ENCODE data around the gene ZNRF2. TPM values are rescaled to one million over a fixed set of nuclear protein-coding genes. Genes with fewer than 3 reads are reported as not detected.

The ZNRF2 gene
- total and polyA plus RNA-seq, 2 of the 13 experiments (the other 11 are each of a cell fraction or from before 2014, with no cell fraction given): 3.5 to 7.7 TPM

DNA sequence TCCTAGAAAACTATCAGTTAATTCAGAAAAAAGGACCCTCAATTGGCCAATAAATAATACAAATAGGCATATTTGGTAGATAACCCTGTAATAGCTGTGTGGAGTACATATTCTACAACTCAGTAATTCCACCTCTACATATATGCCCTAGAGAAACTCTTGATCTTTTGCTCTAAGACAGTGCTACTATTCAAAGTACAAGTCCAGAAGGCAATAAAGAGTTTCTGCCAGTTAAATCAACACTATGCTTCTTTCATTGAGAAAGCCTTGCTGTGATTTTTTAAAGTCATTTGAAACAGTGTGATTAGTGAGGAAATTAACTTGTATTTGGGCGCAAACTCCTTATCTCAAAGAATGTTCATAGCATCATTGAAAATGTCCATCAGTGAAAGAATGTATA lies 75.6 kb downstream of the ZNRF2 start:
- ChIA-PET POLR2A (no interaction called here), CTCF (ENCODE audit: low intra/inter-chr PET ratio, low total read pairs) (no interaction called here)
- no peak for DNase-seq (ENCODE audit: low spot score)
- H3K9me3 ChIP-seq (ENCODE audit: low read length): no peaks in the 10 kb centered on the region
- in situ Hi-C loops (cut with HindIII; ENCODE audit: extremely low pct_ligation_motif_present, low pct_unique_long_range_greater_than_20kb): no loop called here
- ATAC-seq: no peak
- H3K9ac ChIP-seq (ENCODE audit: insufficient read depth, low read depth, low read length): no peak overlapping the region
- H3K79me2 ChIP-seq (ENCODE audit: insufficient read depth, low read length): no peaks in the 10 kb centered on the region
- H3K4me1 ChIP-seq (ENCODE audit: insufficient read depth, low read length): no peaks in the 10 kb centered on the region
- peaks cover 3 to 17% of the 10 kb centered on the region in 2 experiments; a peak in 2 of 5 replicates for H3K36me3 ChIP-seq (replicated peaks in 1 of 2; ENCODE audit: control insufficient read depth in 1 of 2, insufficient read depth in 2 of 2, low read length in 2 of 2)
- WGBS (ENCODE audit: low lambda C conversion rate): 100% methylated on average over 1 of the region's 1 CpG
- no peaks in the 10 kb centered on the region for H3K27me3 ChIP-seq (ENCODE audit: control insufficient read depth in 1 of 2, insufficient read depth in 2 of 2, low read length in 2 of 2)
- no peak for FAIRE-seq
- no peak overlapping the region for H3K4me3 ChIP-seq (replicated peaks in 1 of 3; ENCODE audit: insufficient read depth in 1 of 3, low read depth in 2 of 3, low read length in 3 of 3)
- no peak overlapping the region for H3K27ac ChIP-seq (ENCODE audit: extremely low read length, insufficient read depth, low read length)
- H2AFZ ChIP-seq (ENCODE audit: low read length): no peak overlapping the region
- H4K20me1 ChIP-seq (ENCODE audit: insufficient read depth, low read length): no peaks in the 10 kb centered on the region
- H3K4me2 ChIP-seq (ENCODE audit: low read depth, low read length): no peak overlapping the region
- no TSS peak for BruUV-seq (replicated peaks)
- intact Hi-C loops (cut with micrococcal nuclease; ENCODE audit: unreplicated experiment): no loop called here
- no peak for TF ChIP-seq DNMT3B (CRISPR knock-in tag; conservative IDR thresholded peaks at IDR 0.05)
- TF ChIP-seq SOX5 (CRISPR knock-in tag; IDR thresholded peaks at IDR 0.05; ENCODE audit: borderline replicate concordance): no peak
- TF ChIP-seq HOXA7 (CRISPR knock-in tag; IDR thresholded peaks at IDR 0.05): no peak
- no peak for TF ChIP-seq ZNF335 (CRISPR knock-in tag; IDR thresholded peaks at IDR 0.05)
- TF ChIP-seq ZNF260 (CRISPR knock-in tag; IDR thresholded peaks at IDR 0.05; ENCODE audit: borderline replicate concordance, low read depth): no peak
- no peak for TF ChIP-seq RXRA (CRISPR knock-in tag; IDR thresholded peaks at IDR 0.05)
- TF ChIP-seq, protein P1, sequence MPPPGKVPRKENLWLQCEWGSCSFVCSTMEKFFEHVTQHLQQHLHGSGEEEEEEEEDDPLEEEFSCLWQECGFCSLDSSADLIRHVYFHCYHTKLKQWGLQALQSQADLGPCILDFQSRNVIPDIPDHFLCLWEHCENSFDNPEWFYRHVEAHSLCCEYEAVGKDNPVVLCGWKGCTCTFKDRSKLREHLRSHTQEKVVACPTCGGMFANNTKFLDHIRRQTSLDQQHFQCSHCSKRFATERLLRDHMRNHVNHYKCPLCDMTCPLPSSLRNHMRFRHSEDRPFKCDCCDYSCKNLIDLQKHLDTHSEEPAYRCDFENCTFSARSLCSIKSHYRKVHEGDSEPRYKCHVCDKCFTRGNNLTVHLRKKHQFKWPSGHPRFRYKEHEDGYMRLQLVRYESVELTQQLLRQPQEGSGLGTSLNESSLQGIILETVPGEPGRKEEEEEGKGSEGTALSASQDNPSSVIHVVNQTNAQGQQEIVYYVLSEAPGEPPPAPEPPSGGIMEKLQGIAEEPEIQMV (CRISPR knock-in tag; IDR thresholded peaks at IDR 0.05; ENCODE audit: low read depth): no peak
- TF ChIP-seq ZNF430 (CRISPR knock-in tag; IDR thresholded peaks at IDR 0.05): no peak
- TF ChIP-seq, protein P2, sequence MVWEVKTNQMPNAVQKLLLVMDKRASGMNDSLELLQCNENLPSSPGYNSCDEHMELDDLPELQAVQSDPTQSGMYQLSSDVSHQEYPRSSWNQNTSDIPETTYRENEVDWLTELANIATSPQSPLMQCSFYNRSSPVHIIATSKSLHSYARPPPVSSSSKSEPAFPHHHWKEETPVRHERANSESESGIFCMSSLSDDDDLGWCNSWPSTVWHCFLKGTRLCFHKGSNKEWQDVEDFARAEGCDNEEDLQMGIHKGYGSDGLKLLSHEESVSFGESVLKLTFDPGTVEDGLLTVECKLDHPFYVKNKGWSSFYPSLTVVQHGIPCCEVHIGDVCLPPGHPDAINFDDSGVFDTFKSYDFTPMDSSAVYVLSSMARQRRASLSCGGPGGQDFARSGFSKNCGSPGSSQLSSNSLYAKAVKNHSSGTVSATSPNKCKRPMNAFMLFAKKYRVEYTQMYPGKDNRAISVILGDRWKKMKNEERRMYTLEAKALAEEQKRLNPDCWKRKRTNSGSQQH (CRISPR knock-in tag; IDR thresholded peaks at IDR 0.05; ENCODE audit: low read depth): no peak
- TF ChIP-seq, protein P3, sequence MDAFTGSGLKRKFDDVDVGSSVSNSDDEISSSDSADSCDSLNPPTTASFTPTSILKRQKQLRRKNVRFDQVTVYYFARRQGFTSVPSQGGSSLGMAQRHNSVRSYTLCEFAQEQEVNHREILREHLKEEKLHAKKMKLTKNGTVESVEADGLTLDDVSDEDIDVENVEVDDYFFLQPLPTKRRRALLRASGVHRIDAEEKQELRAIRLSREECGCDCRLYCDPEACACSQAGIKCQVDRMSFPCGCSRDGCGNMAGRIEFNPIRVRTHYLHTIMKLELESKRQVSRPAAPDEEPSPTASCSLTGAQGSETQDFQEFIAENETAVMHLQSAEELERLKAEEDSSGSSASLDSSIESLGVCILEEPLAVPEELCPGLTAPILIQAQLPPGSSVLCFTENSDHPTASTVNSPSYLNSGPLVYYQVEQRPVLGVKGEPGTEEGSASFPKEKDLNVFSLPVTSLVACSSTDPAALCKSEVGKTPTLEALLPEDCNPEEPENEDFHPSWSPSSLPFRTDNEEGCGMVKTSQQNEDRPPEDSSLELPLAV (CRISPR knock-in tag; conservative IDR thresholded peaks at IDR 0.05; ENCODE audit: low read depth): no peak
- no peak for TF ChIP-seq YY1 (IDR thresholded peaks at IDR 0.05; ENCODE audit: insufficient read depth, insufficient replicate concordance, low read depth, low read length)
- no peak for TF ChIP-seq ZNF354B (CRISPR knock-in tag; IDR thresholded peaks at IDR 0.05)
- TF ChIP-seq CREB1 (IDR thresholded peaks at IDR 0.05): no peak
- no peak for TF ChIP-seq CREB1 (CRISPR knock-in tag; IDR thresholded peaks at IDR 0.05)
- TF ChIP-seq, protein P4, sequence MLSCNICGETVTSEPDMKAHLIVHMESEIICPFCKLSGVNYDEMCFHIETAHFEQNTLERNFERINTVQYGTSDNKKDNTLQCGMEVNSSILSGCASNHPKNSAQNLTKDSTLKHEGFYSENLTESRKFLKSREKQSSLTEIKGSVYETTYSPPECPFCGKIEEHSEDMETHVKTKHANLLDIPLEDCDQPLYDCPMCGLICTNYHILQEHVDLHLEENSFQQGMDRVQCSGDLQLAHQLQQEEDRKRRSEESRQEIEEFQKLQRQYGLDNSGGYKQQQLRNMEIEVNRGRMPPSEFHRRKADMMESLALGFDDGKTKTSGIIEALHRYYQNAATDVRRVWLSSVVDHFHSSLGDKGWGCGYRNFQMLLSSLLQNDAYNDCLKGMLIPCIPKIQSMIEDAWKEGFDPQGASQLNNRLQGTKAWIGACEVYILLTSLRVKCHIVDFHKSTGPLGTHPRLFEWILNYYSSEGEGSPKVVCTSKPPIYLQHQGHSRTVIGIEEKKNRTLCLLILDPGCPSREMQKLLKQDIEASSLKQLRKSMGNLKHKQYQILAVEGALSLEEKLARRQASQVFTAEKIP (CRISPR knock-in tag; IDR thresholded peaks at IDR 0.05; ENCODE audit: borderline replicate concordance): no peak
- no peak for TF ChIP-seq ZNF451 (CRISPR knock-in tag; IDR thresholded peaks at IDR 0.05)
- TF ChIP-seq EHMT2 (IDR thresholded peaks at IDR 0.05; ENCODE audit: borderline replicate concordance, low read depth, low read length): no peak
- TF ChIP-seq ZNF816 (CRISPR knock-in tag; IDR thresholded peaks at IDR 0.05; ENCODE audit: borderline replicate concordance): no peak
- TF ChIP-seq KLF13 (CRISPR knock-in tag; IDR thresholded peaks at IDR 0.05): no peak
- TF ChIP-seq NFKB2 (CRISPR knock-in tag; IDR thresholded peaks at IDR 0.05; ENCODE audit: borderline replicate concordance): no peak

Data from HepG2 (cell line).